GM23248 (cell line): ENCODE results near the gene ATG16L2. TPM values are rescaled to one million over a fixed set of nuclear protein-coding genes. Genes with fewer than 3 reads are reported as not detected.
"Not testable (repeated sequence)": the region's sequence is repeated elsewhere in the genome, so short reads cannot be mapped to it uniquely, and the experiment has no call there.

ENCODE experiments used
- DNase-seq: peaks from one replicate; pipeline ENCODE4 v3.0.0-alpha.2; 2015
- H2AFZ ChIP-seq: fragments of 200-600 bp; sonication (generic); 2 replicates; pipeline ENCODE4 v1.6.1; 2016; ENCODE audit warnings: antibody characterized with exemption
- H3F3A ChIP-seq: fragments of 200-600 bp; sonication (generic); 2 replicates; pipeline ENCODE4 v1.6.1; 2016; ENCODE audit warnings: mild to moderate bottlenecking, antibody characterized with exemption, mixed run types; ENCODE audit not compliant: insufficient read depth
- H3K27ac ChIP-seq: fragments of 200-600 bp; sonication (generic); 2 replicates; pipeline ENCODE4 v1.5.1; 2016; ENCODE audit warnings: mild to moderate bottlenecking
- H3K27me3 ChIP-seq: fragments of 200-600 bp; sonication (generic); replicated peaks from 2 replicates; pipeline ENCODE4 v1.6.1; 2016; ENCODE audit warnings: mild to moderate bottlenecking; ENCODE audit not compliant: insufficient read depth
- H3K36me3 ChIP-seq: fragments of 200-600 bp; sonication (generic); 2 replicates; pipeline ENCODE4 v1.6.1; 2016; ENCODE audit warnings: low read depth, mild to moderate bottlenecking
- H3K4me1 ChIP-seq: fragments of 200-600 bp; sonication (generic); 2 replicates; pipeline ENCODE4 v1.6.1; 2016; ENCODE audit warnings: mild to moderate bottlenecking; ENCODE audit not compliant: insufficient read depth
- H3K4me2 ChIP-seq: fragments of 200-600 bp; sonication (generic); one replicate; pipeline ENCODE4 v1.6.1; 2016; ENCODE audit warnings: mild to moderate bottlenecking; ENCODE audit not compliant: unreplicated experiment
- H3K4me3 ChIP-seq: fragments of 200-600 bp; sonication (generic); 2 replicates; pipeline ENCODE4 v1.5.1; 2016; ENCODE audit warnings: mild to moderate bottlenecking
- H3K79me2 ChIP-seq: fragments of 200-600 bp; sonication (generic); 2 replicates; pipeline ENCODE4 v1.6.1; 2016; ENCODE audit warnings: mild to moderate bottlenecking; ENCODE audit not compliant: insufficient read depth
- H3K9ac ChIP-seq: fragments of 200-600 bp; sonication (generic); 2 replicates; pipeline ENCODE4 v1.6.1; 2016; ENCODE audit warnings: mild to moderate bottlenecking
- H3K9me2 ChIP-seq: fragments of 200-600 bp; sonication (generic); 2 replicates; pipeline ENCODE4 v1.6.1; 2016; ENCODE audit warnings: mixed run types, mild to moderate bottlenecking, moderate library complexity; ENCODE audit not compliant: insufficient read depth
- H3K9me3 ChIP-seq: fragments of 200-600 bp; sonication (generic); one replicate; pipeline ENCODE4 v1.6.1; 2017; ENCODE audit warnings: low read depth
- H4K20me1 ChIP-seq: fragments of 200-600 bp; sonication (generic); 2 replicates; pipeline ENCODE4 v1.6.0; 2016; ENCODE audit not compliant: insufficient read depth
- EZH2 ChIP-seq: fragments of 200-600 bp; sonication (generic); IDR thresholded peaks from 2 replicates; pipeline ENCODE4 v1.6.1; 2018; ENCODE audit warnings: antibody characterized with exemption, mild to moderate bottlenecking; ENCODE audit not compliant: insufficient read depth, poor library complexity, severe bottlenecking
- EZH2phosphoT487 ChIP-seq: fragments of 200-600 bp; sonication (generic); IDR thresholded peaks from 2 replicates; pipeline ENCODE4 v1.6.1; 2018; ENCODE audit warnings: antibody characterized with exemption, moderate library complexity, mild to moderate bottlenecking, low read depth; ENCODE audit not compliant: insufficient read depth
- WGBS, 2 experiments: methylation state at CpG; one replicate each; pipeline ENCODE4 v1.1.6; 2015 to 2017; ENCODE audit warnings: low lambda C conversion rate in 2 of 2, low coverage in 1 of 2; ENCODE audit errors: missing lambda C conversion rate in 2 of 2; 5-methylcytosine and 5-hydroxymethylcytosine counted together
- in situ Hi-C: fragments of 300-500 bp; cut with MboI; formaldehyde crosslinking; loops from 2 replicates; pipeline ENCODE4 v1.15.0; 2020
- polyA plus RNA-seq: library from polyadenylated mRNA; unstranded; fragments of >200 nt; fragmentation: Nextera tagmentation; extraction: Ambion mirVana; gene quantifications from 2 replicates; pipeline ENCODE4 v1.2.1, GENCODE V29; 2016
- total RNA-seq: library from RNA; depleted of rRNA; stranded (reverse); fragments of >200 nt; shearing (Covaris generic); gene quantifications from 2 replicates; pipeline ENCODE4 v1.2.3, GENCODE V29; 2014

Gene ATG16L2
- total and polyA plus RNA-seq, 2 experiments from 2014 or later = 12.3 to 14.3 TPM

DNA sequence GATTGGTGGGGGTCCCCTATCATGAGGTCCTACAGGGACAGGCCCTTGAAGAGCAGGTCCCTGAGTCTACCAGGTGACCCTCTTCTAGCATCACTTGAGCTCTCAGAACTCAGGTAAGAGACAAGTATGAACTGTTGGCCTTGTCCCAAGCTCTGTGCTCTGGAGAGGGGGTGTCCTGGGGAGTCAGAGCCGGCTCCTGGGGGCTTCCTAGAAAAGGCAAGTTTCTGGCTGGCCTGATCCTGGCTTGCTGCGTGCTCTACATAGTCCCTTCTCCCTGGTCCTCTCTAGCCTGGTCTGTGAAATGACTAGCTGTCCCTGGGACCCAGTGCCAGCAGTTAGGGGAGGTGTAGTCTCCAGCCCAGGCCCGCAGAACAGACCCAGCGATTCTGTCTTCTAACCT lies 11.4 kb downstream of the ATG16L2 start:
- H2AFZ ChIP-seq = no peak overlapping the region
- H3K9me3 ChIP-seq = no peaks in the 10 kb centered on the region
- H3K9me2 ChIP-seq = no peaks in the 10 kb centered on the region
- no peak overlapping the region for H3K27ac ChIP-seq
- H3K4me2 ChIP-seq = no peak overlapping the region
- no peak overlapping the region for H3K9ac ChIP-seq
- H3K4me3 ChIP-seq = no peak overlapping the region
- H3K79me2 ChIP-seq = no peaks in the 10 kb centered on the region
- TF ChIP-seq EZH2 (no peak), EZH2phosphoT487 (no peak)
- H3K4me1 ChIP-seq = no peaks in the 10 kb centered on the region
- no peaks in the 10 kb centered on the region for H3F3A ChIP-seq
- in situ Hi-C loops = loop anchor here (25.0 kb wide), 1 partner anchor 462 kb away; no protein-coding TSS in a partner anchor
- no peaks in the 10 kb centered on the region for H3K36me3 ChIP-seq
- no peaks in the 10 kb centered on the region for H4K20me1 ChIP-seq
- no peaks in the 10 kb centered on the region for H3K27me3 ChIP-seq
- WGBS, 2 experiments = 71 to 81% methylated on average over 4 of the region's 4 CpGs
- no peak for DNase-seq

DNA sequence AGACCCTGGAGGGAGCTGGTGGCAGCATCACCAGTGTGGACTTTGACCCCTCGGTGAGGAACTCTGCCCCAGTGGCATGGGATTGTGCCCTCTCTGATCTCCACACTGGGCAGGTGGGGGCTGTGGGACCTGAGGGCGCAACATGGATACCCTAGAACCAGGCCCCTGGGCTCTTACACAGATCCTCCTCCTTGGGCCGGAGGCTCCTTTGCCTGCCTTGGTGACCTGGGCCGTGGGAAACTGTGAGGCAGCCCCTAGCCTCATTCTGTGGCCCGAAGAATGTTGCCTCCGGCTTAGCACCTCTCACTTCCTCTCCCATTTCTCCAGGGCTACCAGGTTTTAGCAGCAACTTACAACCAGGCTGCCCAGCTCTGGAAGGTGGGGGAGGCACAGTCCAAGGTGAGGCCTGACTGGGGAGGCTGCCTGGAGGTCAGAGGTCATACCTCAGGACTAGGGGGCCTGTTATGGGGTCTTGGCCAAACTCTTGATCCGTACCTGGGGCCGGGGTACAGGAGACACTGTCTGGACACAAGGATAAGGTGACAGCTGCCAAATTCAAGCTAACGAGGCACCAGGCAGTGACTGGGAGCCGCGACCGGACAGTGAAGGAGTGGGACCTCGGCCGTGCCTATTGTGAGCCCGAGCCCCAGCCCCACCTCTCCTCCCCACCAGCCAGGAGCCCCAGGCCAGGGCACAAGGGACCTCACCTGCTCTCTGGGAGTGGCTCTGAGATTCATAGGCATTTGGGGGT lies 12.2 kb downstream of the ATG16L2 start:
- H3K9me2 ChIP-seq = no peaks in the 10 kb centered on the region
- no peaks in the 10 kb centered on the region for H3K27me3 ChIP-seq
- DNase-seq = no peak
- H3K4me2 ChIP-seq = no peak overlapping the region
- no peaks in the 10 kb centered on the region for H3K9me3 ChIP-seq
- in situ Hi-C loops = loop anchor here (25.0 kb wide), 1 partner anchor 461 kb away; no protein-coding TSS in a partner anchor
- 88 to 92% methylated on average over 15 of the region's 15 CpGs for WGBS, 2 experiments
- H3K79me2 ChIP-seq = no peaks in the 10 kb centered on the region
- H3F3A ChIP-seq = no peaks in the 10 kb centered on the region
- no peaks in the 10 kb centered on the region for H3K4me1 ChIP-seq
- H3K36me3 ChIP-seq = no peaks in the 10 kb centered on the region
- no peaks in the 10 kb centered on the region for H4K20me1 ChIP-seq
- TF ChIP-seq EZH2 = no peak
- no peak for TF ChIP-seq EZH2phosphoT487
- H2AFZ ChIP-seq = no peak overlapping the region
- H3K4me3 ChIP-seq = no peak overlapping the region
- H3K27ac ChIP-seq = no peak overlapping the region
- no peak overlapping the region for H3K9ac ChIP-seq

DNA sequence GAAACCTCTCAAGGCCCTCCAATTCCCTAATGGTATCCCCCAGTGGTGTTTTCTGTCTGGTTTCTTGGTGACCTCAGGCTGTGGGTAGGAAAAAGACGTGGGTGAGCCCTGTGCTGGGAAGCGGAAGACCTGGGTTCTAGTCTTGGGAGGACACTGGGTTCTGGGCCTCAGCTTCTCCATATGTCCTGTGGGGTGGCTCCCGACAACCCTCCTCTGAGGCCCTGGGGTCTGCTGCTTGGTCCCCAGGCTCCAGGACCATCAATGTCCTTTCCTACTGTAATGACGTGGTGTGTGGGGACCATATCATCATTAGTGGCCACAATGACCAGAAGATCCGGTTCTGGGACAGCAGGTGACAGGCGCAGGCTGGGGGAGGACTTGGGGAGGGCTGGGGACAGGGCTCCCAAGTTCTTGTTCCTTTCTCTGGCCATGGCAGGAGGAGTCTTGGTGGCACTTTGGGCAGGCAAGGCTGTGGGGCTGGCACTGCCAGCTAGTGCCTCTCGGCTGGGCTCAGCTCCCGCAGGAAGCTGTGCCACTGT lies 12.8 kb downstream of the ATG16L2 start:
- H3K27ac ChIP-seq = no peak overlapping the region
- no peak overlapping the region for H2AFZ ChIP-seq
- no peaks in the 10 kb centered on the region for H3K4me1 ChIP-seq
- in situ Hi-C loops = loop anchor here (25.0 kb wide), 1 partner anchor 460 kb away; no protein-coding TSS in a partner anchor
- TF ChIP-seq EZH2 = no peak
- TF ChIP-seq EZH2phosphoT487 = no peak
- no peaks in the 10 kb centered on the region for H4K20me1 ChIP-seq
- H3K27me3 ChIP-seq = no peaks in the 10 kb centered on the region
- H3F3A ChIP-seq = no peaks in the 10 kb centered on the region
- H3K9me2 ChIP-seq = no peaks in the 10 kb centered on the region
- WGBS, 2 experiments = 89 to 91% methylated on average over 7 to 8 of the region's 8 CpGs
- no peaks in the 10 kb centered on the region for H3K9me3 ChIP-seq
- no peak overlapping the region for H3K9ac ChIP-seq
- H3K4me3 ChIP-seq = no peak overlapping the region
- no peak for DNase-seq
- no peaks in the 10 kb centered on the region for H3K79me2 ChIP-seq
- no peak overlapping the region for H3K4me2 ChIP-seq
- no peaks in the 10 kb centered on the region for H3K36me3 ChIP-seq

DNA sequence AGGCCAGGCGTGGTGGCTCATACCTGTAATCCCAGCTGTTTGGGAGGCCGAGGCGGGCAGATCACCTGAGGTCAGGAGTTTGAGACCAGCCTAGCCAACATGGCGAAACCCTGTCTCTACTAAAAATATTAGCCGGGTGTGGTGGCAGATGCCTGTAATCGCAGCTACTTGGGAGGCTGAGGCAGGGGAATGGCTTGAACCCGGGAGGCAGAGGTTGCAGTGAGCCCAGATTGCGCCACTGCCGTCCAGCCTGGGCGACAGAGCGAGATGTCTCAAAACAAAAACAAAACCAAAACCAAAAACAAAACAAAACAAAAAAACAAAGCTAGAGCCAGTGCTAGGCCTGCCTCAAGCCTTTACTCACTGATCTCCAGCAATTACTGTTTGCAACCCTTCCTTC lies 13.4 kb downstream of the ATG16L2 start:
- H3K9me2 ChIP-seq, H3K4me1 ChIP-seq, H3K9ac ChIP-seq, H3K79me2 ChIP-seq, H2AFZ ChIP-seq, H3K9me3 ChIP-seq, H3F3A ChIP-seq, H3K36me3 ChIP-seq, H3K4me2 ChIP-seq, H3K27me3 ChIP-seq, H3K27ac ChIP-seq, H3K4me3 ChIP-seq, DNase-seq, H4K20me1 ChIP-seq: not testable (repeated sequence)
- WGBS, 2 experiments = 77 to 88% methylated on average over 10 to 11 of the region's 11 CpGs
- in situ Hi-C loops = loop anchor here (25.0 kb wide), 1 partner anchor 460 kb away; no protein-coding TSS in a partner anchor
